ENCODE results near the gene DCST2.

DCST2 gene

DNA sequence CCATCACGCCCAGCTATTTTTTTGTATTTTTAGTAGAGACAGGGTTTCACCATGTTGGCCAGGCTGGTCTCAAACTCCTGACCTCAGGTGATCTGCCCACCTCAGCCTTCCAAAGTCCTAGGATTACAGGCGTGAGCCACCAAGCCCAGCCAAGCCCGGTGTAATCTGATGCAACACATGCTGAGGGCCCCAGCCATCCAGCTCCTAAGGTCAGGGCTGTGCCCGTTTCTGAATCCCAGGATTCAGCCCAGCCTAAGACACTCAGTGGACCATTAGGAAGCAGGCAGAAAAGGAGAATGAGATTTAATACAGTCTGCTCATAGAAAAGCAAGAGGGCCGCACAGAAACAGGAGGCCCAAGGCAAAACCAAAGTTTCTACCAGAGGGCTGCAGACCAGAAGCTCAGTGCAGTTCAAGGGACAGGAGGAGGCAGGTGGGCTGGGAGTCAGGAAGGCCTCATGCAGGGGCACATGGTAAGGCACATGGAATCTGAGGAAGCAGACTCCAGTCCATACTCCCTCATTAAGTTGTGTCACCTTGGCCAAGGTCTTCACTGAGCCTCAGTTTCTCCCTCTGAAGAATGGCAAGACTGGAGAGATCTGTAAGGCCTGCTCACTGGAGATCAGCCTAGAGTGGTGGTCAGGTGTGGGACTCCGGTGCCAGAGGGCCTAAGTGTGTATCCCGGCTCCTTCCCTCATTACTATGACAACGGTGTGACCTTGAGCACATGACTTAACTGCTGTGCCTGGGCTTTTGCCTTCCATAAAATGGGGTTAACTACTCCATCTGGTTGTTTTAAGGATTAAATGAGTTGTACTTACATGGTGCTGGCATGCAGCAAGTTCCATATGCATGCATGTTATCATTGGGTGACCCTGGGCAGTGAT lies 15.1 kb upstream of the DCST2 start:
- H3K27me3 ChIP-seq (ENCODE audit: insufficient read depth, poor library complexity, severe bottlenecking): no peaks in the 10 kb centered on the region
- TF ChIP-seq SPI1 (IDR thresholded peaks at IDR 0.05; ENCODE audit: borderline replicate concordance, low read depth) (no peak), REST (IDR thresholded peaks at IDR 0.05; ENCODE audit: insufficient replicate concordance, low read depth) (no peak), CTCF (IDR thresholded peaks at IDR 0.05; ENCODE audit: insufficient read depth, low read length) (no peak), GABPA (IDR thresholded peaks at IDR 0.05; ENCODE audit: low read depth) (no peak), POLR2AphosphoS5 (IDR thresholded peaks at IDR 0.05; ENCODE audit: low read depth) (no peak)
- no peak overlapping the region for H3K27ac ChIP-seq (replicated peaks)
- DNase-seq (ENCODE audit: low read depth in 1 of 2, low spot score in 1 of 2): no peak
- no peak overlapping the region for H3K4me3 ChIP-seq (replicated peaks; ENCODE audit: insufficient read depth, low read length)

- TF ChIP-seq POLR2AphosphoS5 (IDR thresholded peaks at IDR 0.05; ENCODE audit: low read depth) (no peak), SPI1 (IDR thresholded peaks at IDR 0.05; ENCODE audit: borderline replicate concordance, low read depth) (no peak), REST (IDR thresholded peaks at IDR 0.05; ENCODE audit: insufficient replicate concordance, low read depth) (no peak), GABPA (IDR thresholded peaks at IDR 0.05; ENCODE audit: low read depth) (no peak), CTCF (IDR thresholded peaks at IDR 0.05; ENCODE audit: insufficient read depth, low read length) (peak; percentile 74)
These were observed 11.5 kb upstream of the DCST2 start for GRCh38 chr1:155044812-155045657.

DNA sequence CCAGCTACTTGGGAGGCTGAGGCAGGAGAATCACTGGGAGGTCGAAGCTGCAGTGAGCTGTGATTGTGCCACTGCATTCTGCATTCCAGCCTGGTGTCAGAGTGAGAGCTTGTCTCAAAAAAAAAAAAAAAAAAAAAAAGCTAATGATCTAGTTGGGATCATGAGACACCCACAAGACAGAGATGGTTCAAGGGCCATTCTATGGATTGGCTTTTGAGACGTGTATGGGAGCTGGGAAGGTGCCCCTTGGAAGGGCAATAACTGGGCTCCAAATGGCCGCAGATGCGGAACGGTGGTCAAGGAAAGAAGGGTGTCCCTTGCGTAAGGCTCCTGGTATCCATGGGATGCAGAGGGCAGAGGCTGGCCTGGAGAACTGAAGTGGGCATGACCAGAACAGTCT lies 10.8 kb upstream of the DCST2 start:
- Histone ChIP-seq H3K4me3 (replicated peaks; ENCODE audit: insufficient read depth, low read length) (no peak overlapping the region), H3K27me3 (ENCODE audit: insufficient read depth, poor library complexity, severe bottlenecking) (no peaks in the 10 kb centered on the region), H3K27ac (replicated peaks) (no peak overlapping the region)
- TF ChIP-seq REST (IDR thresholded peaks at IDR 0.05; ENCODE audit: insufficient replicate concordance, low read depth): no peak
- no peak for TF ChIP-seq SPI1 (IDR thresholded peaks at IDR 0.05; ENCODE audit: borderline replicate concordance, low read depth)
- no peak for TF ChIP-seq CTCF (IDR thresholded peaks at IDR 0.05; ENCODE audit: insufficient read depth, low read length)
- TF ChIP-seq POLR2AphosphoS5 (IDR thresholded peaks at IDR 0.05; ENCODE audit: low read depth): no peak
- TF ChIP-seq GABPA (IDR thresholded peaks at IDR 0.05; ENCODE audit: low read depth): no peak
- DNase-seq (ENCODE audit: low read depth in 1 of 2, low spot score in 1 of 2): no peak

More at GRCh38 chr1:155044812-155045657, 11.5 kb upstream of the DCST2 start:
- Histone ChIP-seq H3K27ac (replicated peaks) (no peak overlapping the region), H3K27me3 (ENCODE audit: insufficient read depth, poor library complexity, severe bottlenecking) (no peaks in the 10 kb centered on the region), H3K4me3 (replicated peaks; ENCODE audit: insufficient read depth, low read length) (no peak overlapping the region)
- DNase-seq (ENCODE audit: low read depth in 1 of 2, low spot score in 1 of 2): peak; percentile 64 to 76
